GM21447 (cell line): ENCODE results near the gene OOSP4A.

Experiments
- ATAC-seq: cut with Tn5 transposase; IDR thresholded peaks from one replicate; pipeline ENCODE4 v1.9.1; 2021; ENCODE audit not compliant: unreplicated experiment

Gene OOSP4A

DNA sequence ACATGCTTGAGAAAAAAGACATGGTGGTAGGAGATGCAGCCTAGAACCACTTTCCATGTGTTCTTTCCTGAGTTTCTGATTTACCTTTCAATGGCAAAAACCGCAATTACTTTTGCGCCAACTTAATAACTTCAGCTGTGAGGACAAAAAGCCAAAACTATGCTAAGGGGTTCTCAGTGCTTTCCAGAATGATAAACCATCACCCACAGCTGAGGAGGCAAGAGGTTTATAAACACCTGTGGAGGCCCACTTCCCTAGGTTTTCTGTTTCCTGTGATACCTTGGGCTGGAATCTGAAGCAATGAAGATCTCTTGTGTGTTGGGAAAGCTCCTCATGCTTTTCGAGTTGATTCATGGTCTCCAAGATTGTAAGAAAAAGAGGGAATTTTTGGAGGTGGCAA is at the start of gene OOSP4A:
Gene OOSP4A, plus strand, starts transcription at position 301 of the 400 bp plus-strand sequence. Its CDS starts 0 bp downstream, at position 301.
- no peak for ATAC-seq

DNA sequence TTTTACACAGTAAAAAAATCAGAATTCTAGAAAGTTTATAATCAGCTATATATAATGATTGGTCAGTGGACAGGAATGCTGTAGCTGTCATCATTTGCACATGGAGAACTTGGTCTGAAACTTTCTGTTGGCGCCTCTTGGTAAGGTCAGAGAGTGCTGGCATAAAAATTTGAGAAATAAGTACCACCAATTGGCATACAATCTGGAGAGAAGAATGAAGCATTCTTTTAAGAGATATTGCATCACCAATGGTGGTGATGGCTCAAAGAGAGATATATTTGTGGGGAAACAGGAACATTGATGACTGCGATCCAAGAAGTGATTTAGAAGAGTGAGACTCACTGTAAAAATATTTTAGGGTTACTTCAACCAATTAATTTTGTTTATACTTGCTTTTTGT is 45.4 kb upstream of the OOSP4A start:
- ATAC-seq = no peak

DNA sequence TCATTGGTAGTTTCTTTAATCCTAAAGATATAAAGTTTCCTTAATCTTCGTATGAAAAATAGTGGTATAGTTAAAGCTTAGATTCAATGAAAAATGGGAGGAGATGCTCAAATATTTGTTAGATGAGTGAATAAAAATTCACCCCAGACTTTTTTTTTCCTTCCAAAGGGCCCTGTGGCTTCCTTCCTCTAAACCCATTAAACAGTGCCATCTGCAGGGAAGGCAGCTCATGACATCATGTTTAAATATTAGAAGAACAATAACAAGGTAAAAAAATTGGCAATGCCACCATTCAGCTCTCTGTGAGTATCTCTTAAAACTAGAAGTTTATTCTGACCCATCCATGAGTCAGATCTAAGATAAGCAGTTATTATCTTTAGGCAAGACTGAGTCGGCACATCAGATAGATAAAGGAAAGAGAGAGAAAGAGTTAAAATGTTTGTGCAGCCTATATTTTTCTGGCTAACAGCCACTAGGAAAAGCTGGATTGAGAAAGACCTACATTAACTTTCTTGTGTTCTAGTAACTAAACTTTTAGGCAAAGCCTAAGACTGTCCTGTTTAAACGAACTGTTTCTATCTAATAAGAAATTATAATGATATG is 44.7 kb upstream of the OOSP4A start:
- no peak for ATAC-seq

DNA sequence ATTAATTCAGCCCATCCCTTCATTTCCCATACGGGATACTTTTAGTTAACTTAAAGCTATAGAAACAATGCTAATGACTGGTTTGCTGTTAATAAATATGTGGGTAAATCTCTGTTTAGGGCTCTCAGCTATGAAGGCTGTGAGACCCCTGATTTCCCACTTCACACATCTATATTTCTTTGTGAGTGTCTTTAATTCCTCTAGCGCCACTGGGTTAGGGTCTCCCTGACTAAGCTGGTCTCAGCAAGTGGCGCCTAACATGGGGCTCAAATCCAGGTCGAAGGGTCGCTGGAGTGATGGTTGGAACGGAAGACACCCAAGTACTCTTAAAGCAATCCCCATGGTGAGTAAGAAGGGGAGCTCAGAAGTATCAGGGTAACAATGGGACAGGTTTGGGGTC is 40.0 kb upstream of the OOSP4A start:
- no peak for ATAC-seq

DNA sequence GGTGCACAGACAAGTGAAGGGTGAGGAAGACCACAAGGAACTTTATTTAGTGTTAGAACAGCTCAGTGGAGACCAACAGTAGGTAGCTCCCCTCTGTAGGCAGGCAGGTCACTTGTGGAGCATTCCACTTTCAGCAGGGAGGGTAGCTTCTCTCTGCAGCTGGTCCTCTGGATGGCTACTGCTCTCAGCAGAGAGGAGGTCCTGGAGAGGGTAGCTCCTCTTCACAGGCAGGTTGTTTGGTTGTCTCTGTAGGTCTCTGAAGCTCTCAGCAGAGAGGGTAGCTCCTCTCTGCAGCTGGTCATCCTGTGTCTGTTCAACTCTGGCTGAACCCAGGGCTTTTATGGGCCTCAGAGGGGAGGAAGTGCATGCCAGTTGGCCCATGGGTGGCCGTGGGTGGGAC is 32.1 kb upstream of the OOSP4A start:
- no peak for ATAC-seq

DNA sequence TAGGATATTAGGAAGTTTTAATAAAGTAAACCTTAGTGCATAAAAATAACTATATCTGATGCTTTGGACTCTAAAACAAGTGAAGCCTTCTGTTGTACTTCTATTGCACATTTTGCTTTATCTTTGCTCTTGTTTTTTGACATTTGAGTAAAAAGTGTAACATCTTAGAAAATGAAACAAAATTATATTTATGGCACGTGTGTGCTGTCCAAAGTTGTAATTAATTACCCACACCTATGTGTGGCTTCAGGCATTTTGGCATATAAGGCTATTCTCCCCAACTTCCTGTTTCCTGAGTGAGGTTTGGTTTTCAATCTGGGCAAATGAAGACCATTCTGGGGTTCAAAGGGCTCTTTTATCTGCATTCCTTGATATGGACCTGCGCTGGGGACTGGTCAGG is 25.7 kb upstream of the OOSP4A start, which contains the start of gene OOSP1:
Gene OOSP1, plus strand, starts transcription at position 301 of the 400 bp plus-strand sequence. Its CDS starts 23 bp downstream, at position 324.
- ATAC-seq = no peak

DNA sequence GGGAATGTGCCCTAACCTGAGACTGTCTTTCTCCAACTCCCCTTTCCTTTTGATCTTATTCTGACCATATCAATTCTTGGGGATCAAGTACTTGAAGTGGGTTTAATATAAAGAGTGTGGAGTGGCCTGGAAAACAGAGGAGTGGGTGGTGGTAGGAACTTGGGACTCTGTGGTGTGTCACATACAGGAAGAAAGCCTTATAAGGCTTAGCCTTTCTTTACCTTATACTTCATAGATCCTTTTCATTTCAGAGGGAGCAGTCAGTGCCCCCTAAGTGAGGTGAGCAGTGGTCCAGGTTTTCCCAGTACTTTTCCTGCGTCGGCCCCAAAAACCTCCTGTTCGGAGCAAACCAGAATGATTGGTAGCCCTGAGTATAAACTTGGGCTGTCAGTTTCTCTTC is 25.1 kb upstream of the OOSP4A start:
- no peak for ATAC-seq

DNA sequence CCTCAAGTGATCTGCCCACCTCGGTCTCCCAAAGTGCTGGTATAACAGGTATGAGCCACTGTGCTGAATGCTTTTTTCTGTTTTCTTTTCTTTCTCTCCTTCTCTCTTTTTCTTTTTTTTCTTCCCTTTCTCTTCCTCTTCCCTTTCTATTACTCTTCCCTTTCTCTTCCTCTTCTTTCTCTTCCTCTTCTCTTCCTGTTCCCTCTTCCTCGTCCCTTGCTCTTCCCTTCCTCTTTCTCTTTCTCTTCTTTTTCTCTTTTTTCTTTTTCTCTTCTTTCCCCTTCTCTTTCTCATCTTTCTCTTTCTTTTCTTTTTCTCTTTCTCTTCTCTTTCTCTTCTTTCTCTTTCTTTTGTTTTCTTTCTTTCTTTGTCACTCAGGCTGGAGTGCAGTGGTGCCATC is 24.4 kb upstream of the OOSP4A start:
- ATAC-seq = no peak

DNA sequence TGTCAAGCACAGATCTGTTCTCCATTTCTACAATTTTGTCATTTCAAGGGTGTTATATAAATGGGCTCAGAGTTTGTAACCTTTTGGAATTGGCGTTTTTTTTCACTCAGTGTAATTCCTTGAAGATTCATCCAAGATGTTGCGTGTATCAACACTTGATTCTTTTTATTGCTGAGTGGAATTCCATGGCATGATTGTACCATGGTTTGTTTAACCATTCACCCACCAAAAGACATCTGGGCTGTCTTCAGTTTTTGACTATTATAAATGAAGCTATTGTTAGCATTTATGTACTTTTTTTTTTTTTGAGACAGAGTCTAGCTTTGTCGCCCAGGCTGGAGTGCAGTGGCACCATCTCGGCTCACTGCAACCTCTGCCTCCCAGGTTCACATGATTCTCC is 22.7 kb upstream of the OOSP4A start:
- no peak for ATAC-seq

DNA sequence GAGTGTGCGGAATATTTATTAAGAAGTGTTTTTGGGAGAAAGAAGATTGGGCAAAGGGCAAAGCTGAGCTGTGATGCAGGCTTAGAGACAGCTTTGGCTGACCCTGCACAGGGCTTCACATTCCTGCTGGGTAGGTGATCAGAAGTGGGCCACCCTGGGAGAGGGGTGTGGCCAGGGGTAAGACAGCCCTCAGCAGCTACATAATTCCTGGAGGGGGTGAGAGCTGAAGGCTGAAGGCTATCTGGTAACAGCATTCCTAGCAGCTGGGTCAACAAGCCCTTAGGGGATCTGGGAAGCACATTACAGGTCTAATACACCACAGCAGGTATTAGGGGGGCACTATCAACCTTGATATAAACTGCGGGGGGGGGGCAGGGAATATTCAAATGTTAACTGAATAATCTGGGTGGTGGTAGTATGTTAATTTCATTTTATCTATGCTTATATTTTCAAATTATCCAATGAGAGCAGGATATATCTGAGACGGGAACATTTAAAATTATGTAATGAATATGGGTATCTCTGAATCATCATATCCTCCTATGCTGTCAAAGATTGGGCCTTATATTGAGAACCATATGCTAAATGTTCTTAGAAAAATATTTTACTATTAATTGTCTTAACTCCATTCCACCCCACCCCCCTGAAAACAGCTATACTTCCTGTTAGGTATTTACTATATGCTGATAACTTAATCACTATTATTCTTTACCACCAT is 19.7 kb upstream of the OOSP4A start:
- no peak for ATAC-seq

DNA sequence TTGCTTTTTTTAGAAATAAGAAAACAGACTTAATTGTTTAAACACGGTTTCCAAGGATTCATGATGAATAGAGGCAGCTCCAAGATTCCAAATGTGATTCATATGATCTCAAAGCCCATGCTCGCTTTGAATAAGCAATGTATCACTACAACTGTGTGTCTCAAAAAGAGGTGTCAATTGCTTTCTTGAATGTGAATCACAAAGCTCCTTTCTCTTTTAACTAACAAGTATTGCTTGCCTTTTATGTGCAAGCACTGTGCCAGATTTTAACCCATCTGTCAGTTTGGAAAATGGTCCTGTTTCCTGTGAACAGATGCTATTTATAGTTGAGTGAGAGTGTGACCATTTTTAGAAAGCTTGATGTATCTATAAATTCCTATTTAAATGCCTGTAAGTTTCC is 19.1 kb upstream of the OOSP4A start:
- no peak for ATAC-seq

DNA sequence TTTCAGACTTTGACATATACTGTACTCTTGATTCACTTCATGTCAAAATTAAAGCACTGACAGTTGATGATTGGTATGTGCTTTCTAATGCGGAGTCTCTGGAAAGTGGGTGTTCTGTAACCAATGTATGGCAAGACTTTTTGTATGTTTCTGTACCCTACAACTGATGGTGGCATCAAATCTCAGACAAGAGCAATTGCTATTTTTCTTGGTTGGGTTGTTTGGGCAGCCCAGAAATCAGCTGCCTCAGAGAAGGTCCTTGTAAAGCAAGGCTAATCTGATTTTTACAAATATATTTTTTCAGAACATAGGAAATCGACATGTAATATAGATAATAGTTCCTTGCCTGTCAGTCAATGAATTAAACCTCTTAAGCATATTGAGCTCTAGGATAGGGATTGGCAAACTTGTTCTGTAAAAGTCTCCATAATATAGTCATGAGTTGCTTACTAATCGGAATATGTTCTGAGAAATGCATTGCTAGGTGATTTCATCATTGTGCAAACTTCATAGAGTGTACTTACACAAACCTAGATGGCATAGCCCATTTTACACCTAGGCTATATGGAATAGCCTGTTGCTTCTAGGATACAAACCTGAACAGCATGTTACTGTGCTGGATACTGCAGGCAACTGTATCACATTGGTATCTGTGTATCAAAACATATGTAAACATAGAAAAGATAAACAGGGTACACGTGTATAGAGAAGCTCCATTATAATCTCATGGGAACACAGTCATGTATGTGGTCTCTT is 10.2 kb upstream of the OOSP4A start:
- no peak for ATAC-seq

DNA sequence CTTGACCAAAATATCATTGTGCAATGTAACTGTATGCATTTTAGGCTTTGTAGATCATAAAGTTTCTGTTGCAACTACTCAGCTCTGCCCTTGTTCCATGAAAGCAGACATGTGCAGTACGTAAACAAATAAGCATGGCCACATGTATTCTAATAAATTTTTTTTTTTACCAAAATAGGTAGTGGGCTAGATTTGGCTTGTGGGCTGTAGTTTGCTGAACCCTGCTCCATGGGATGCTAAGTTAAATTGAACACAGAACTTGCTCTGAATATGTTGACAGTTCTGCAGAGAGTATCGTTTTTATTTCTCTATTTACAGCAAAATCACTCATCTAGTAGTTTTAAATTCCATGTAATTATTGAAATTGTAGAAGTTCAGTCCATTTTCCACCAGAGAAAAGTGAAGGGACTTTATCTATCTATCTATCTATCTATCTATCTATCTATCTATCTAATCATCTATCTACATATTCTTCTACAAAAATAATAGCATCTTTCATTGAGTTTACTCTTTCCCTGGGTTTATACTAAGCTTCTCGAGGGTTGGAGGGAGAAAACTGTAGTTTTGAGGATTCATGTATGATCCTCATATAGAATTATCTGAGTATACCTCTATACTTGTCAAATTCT is 9.5 kb upstream of the OOSP4A start:
- no peak for ATAC-seq

DNA sequence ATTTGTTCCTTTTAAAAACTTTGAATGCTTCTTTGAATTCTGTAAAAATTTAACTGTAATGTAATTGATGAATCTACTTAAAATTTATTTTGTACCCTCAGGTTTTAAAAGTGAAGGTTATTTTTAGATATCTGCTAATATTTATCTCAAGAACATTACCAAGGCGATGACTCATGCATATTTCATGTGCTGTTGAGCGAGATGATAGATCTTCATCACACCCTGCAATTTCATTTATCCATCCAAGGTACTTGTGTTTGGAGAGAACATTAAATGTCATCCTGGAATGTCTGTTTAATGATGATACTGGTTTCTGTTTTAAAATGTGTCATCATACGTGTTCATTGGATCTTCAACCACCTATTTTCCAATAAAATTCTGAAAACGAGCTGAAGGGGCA is 6.7 kb upstream of the OOSP4A start:
- no peak for ATAC-seq

DNA sequence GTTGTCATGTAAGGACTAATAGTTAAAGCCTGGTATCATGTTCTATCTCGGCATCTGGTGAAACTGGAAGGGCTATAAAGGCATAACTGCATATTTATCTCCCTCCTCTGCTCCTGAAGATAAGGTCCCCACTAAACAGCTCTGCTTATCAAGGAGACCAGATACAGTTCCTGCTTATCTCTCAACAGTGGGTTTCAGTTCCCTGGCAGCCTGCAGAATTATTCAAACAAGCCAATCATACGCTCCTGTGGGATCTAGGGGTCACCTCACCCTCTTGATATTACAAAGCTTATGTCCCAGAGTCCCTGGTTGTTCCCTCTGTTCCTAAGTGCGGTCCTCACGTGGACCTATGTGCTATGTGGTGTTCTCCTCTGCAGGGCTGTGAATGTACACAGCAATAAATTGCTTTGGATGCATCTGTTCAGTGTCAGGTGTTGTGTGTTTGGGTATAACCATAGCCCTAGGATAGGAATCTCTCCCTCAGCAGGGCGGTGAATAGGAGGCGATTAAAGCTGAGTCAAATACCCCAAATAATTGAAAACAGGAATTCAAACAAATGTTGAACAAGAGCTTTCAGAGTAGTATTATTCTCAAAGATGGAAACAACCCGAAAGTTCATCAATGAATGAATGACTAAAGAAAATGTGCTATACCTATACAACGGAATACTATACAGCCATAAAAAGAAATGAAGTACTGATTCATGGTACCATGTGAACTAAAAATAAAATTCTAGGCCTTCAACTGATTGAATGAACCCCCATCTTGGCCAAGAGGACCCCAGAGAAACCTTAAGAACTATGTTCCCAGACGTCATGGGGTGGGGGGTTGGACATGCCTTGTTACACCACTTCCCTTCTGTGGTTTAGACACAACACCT is 3.1 kb upstream of the OOSP4A start:
- no peak for ATAC-seq

DNA sequence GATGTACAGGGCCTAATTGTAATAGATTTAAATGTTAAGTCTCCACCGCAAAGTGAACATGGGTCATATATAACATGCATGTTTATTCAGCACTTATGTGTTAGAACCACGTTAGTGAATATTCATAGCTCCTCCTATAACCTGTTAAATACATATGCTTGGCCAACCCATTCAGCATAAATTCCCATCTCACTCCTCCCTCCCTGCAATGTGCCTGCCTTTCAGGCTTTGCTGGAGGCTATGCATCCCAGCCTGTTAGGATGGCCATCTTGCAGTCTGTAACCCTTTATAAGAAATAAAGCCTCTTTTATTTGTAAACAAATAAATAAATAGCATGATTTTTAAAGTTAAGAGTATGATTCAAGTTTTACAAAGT is 1.7 kb upstream of the OOSP4A start:
- no peak for ATAC-seq

DNA sequence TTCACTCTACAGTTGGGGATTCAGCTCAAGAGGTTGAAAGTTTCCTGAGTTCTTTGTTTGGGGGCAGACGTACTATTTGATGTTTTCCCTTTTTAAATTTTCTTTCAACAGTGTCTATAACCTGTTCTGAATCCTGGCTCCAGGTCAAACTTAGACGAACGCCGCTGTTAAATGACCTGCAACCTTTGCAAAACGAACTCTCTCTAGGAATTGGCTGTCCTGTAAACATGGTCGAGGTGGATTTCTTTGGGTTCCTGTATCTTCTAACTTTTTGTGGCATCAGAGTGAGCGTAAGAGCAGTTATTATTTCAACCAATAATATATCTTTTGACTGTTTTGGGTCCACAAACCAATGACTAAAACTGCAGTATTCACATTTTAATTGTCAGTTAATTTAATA is 1.6 kb downstream of the OOSP4A start:
- no peak for ATAC-seq

DNA sequence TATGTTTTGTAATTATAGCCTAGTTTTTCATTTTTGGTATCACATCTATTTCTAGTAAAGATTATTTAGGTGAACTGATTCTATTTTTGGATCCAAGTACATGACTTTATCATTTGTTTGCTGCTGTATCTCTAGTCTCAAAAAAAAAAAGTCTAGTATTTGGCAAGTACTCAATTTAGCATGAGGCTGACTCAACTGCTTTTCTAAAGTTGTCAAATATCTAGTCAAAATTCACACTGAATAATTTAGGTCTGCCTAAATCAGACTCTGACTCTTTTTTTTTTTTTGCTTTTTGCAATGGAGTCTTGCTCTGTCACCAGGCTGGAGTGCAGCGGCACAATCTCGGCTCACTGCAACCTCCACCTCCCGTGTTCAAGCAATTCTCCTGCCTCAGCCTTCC is 2.4 kb downstream of the OOSP4A start:
- no peak for ATAC-seq

DNA sequence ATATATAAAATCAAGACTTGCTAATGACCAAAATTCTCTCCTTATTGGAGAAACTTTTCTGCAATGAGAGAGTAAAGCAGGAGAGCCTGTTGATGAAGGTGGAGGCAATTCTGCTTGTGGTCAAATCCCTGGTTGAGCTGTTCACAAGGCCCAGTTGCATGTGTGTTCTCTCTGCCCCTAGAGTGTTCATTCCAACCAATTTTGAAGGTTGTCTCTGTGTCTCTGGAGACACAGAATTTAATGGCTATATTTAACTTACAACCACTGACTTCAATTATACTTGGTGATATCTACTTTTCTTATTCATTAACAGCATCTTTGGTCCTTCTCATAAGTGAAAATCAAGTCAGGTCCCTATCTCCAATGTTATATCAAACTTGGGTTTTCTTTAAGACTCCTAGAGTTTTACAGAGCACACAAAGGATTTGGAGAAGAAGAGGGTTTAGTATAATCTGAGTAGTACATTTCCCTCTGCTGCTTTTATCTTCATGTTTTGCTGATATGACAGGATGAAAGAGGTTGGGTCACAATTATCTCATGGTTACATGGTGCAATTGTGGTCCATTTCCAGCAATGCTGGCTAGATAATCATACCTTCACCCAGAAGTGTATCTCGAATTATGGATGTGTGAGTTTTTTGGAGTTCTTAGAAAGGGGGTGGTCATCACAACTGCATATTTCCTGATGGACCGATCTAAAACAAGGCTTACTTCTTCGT is 4.0 kb downstream of the OOSP4A start:
- ATAC-seq = no peak

DNA sequence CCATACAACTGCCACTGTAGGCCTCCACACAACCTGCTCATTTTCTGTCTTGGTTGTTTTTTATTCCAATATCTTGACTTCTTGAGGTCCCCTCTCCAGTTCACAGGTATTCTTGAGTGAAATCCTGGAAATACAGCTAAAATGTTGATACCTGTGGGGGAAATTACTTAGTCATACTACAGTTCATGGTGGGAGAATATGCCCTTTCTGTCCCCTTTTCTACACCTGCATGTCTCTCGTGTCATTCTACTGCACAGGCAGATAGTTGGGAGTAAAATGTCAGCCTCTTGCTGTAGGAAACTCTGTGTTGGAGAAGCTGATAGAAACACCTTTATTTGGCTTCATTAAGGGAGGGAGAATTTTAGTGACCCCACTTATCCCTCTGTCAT is 4.6 kb downstream of the OOSP4A start:
- ATAC-seq = no peak
